ENCODE data around the gene KITLG.
A peak's percentile ranks its signal among the peaks of the same experiment; 100 is the strongest.
"Not testable (repeated sequence)": the region's sequence is repeated elsewhere in the genome, so short reads cannot be mapped to it uniquely, and the experiment has no call there.

Gene KITLG

GRCh38 chr12:88530868-88531267, 49.4 kb downstream of the KITLG start:
- Mint-ChIP-seq H3K4me1 (no peaks in the 10 kb centered on the region), H3K27ac (no peak overlapping the region), H3K4me3 (no peak overlapping the region), H3K36me3 (no peaks in the 10 kb centered on the region), H3K9me3 (peaks cover 3% of the 10 kb centered on the region), H3K27me3 (no peaks in the 10 kb centered on the region)
- no peak for ATAC-seq

DNA sequence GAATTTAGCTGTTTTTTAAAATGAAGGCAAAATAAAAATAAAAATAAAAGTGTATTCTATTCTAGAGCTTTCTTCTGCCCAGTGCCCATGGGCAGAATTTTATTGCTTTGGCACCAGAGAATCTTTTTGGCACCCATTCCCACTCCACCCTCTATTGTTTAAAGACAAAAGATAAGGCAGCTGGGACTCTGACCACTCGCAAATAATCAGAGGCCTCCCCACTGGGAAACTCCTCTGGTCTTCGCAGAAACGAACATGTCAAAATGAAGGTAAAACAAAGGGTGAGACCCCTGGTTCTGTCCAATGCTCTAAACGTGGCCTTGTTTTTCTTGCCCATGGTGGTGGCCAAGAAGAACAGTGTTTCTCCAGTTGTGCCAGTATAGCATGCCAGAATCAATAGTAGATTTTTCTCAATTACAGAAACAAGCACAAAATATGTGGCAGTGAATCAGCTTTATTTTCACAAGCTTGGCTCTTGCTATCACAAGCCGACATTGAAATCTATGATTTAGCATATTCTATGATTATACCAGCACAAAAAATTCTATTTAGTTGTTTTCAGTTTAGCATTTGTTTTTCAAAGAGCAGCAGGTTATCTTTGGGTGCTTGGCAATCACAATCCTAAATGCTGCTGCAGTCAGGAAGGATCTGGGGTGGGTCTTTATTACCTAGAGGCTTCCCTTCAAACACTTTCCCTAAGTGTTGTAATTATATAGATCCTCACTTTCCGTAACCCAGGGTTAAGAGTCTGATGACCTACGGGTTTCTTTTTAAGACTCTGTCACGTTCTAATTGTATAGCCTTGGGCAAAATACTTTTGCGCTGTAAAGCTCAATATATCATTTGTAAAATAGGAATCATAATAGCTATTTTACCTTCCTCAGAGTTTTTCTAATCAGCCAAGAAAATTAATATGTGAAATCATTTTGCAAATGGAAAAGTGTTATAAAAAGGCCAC, 50.5 kb downstream of the KITLG start:
- no peak for ATAC-seq
- peaks cover 2% of the 10 kb centered on the region for H3K9me3 Mint-ChIP-seq
- H3K4me3 Mint-ChIP-seq, result no peak overlapping the region
- no peaks in the 10 kb centered on the region for H3K27me3 Mint-ChIP-seq
- H3K4me1 Mint-ChIP-seq, result no peaks in the 10 kb centered on the region
- no peaks in the 10 kb centered on the region for H3K36me3 Mint-ChIP-seq
- H3K27ac Mint-ChIP-seq, result no peak overlapping the region

DNA sequence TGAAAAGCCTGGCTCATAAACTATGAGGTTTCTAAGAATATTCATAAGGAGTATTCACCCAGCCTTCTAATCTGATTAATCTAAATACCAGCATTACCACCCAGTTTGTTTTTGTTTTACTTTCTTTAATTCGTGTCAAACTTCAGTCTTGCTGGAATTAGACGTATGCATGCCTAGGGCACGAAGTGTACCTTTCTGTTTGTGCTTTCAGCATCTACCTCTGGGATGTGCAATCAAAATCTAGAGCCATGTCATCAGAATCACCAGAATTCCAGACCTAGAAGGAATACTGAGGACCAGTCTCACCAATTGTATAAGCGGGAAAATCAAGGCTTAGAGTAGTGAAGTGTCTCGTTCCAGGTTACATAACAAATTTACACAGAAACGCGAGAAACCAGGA, 57.3 kb downstream of the KITLG start:
- no peak overlapping the region for H3K27ac Mint-ChIP-seq
- H3K9me3 Mint-ChIP-seq, result no peaks in the 10 kb centered on the region
- H3K4me3 Mint-ChIP-seq, result no peak overlapping the region
- H3K4me1 Mint-ChIP-seq, result no peaks in the 10 kb centered on the region
- H3K36me3 Mint-ChIP-seq, result no peaks in the 10 kb centered on the region
- ATAC-seq, result no peak
- no peaks in the 10 kb centered on the region for H3K27me3 Mint-ChIP-seq

DNA sequence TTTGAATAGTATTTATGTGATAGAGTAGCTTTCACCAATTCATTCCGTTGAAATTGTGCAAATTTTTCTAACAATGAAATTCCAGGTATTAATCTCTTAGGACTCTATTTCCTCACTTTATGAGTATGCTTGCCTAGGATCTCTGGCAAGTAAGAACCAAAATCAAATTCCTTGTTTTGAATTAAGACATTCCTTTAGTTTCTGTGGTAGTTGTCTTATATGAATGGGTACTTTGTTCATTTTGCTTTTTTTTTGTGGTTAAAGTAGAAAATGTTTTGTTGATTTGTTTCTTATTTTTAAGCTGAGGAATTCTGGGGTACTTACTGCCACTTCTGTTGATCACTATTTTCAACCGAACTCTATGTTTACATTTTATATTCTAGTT, 59.8 kb downstream of the KITLG start:
- Mint-ChIP-seq H3K9me3 (no peaks in the 10 kb centered on the region), H3K36me3 (no peaks in the 10 kb centered on the region), H3K27ac (no peak overlapping the region), H3K4me3 (no peak overlapping the region), H3K27me3 (no peaks in the 10 kb centered on the region), H3K4me1 (no peaks in the 10 kb centered on the region)
- no peak for ATAC-seq

GRCh38 chr12:88519802-88520435, 60.4 kb downstream of the KITLG start:
- H3K9me3 Mint-ChIP-seq, result no peaks in the 10 kb centered on the region
- H3K4me1 Mint-ChIP-seq, result no peaks in the 10 kb centered on the region
- no peak overlapping the region for H3K27ac Mint-ChIP-seq
- ATAC-seq, result no peak
- H3K36me3 Mint-ChIP-seq, result no peaks in the 10 kb centered on the region
- H3K4me3 Mint-ChIP-seq, result no peak overlapping the region
- no peaks in the 10 kb centered on the region for H3K27me3 Mint-ChIP-seq

GRCh38 chr12:88518863-88519403, 61.3 kb downstream of the KITLG start:
- H3K27me3 Mint-ChIP-seq, result no peaks in the 10 kb centered on the region
- no peak overlapping the region for H3K27ac Mint-ChIP-seq
- no peaks in the 10 kb centered on the region for H3K36me3 Mint-ChIP-seq
- no peaks in the 10 kb centered on the region for H3K4me1 Mint-ChIP-seq
- ATAC-seq, result no peak
- no peaks in the 10 kb centered on the region for H3K9me3 Mint-ChIP-seq
- H3K4me3 Mint-ChIP-seq, result no peak overlapping the region

- H3K4me1 Mint-ChIP-seq, result no peaks in the 10 kb centered on the region
- H3K4me3 Mint-ChIP-seq, result no peak overlapping the region
- H3K36me3 Mint-ChIP-seq, result no peaks in the 10 kb centered on the region
- no peak overlapping the region for H3K27ac Mint-ChIP-seq
- H3K27me3 Mint-ChIP-seq, result no peaks in the 10 kb centered on the region
- no peak for ATAC-seq
- no peaks in the 10 kb centered on the region for H3K9me3 Mint-ChIP-seq
Measured at GRCh38 chr12:88516811-88517210, 63.5 kb downstream of the KITLG start.

- Mint-ChIP-seq H3K27ac (no peak overlapping the region), H3K4me3 (no peak overlapping the region), H3K9me3 (no peaks in the 10 kb centered on the region), H3K4me1 (no peaks in the 10 kb centered on the region), H3K27me3 (no peaks in the 10 kb centered on the region), H3K36me3 (no peaks in the 10 kb centered on the region)
- ATAC-seq, result no peak
Measured at GRCh38 chr12:88510843-88511242, 69.4 kb downstream of the KITLG start.

DNA sequence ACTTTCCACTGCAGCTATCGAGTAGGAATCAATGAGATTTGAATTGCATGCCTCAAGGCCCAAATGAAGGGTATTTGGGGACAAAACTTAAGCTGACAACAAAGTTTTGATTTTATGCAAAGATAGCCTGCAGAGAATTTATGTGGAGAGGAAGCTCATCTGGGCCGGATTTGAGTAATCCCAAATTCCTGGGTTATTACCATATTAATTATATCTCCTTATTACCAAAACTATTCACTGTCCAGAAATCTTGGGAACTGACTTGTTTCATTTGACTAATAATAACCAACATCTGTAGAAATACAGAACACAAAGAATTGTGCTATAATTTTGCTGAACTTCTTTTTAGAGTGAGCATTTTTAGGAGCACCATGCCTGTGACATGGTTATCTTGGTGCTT, 70.4 kb downstream of the KITLG start:
- no peak for ATAC-seq
- Mint-ChIP-seq H3K36me3 (no peaks in the 10 kb centered on the region), H3K27me3 (no peaks in the 10 kb centered on the region), H3K27ac (no peak overlapping the region), H3K4me3 (no peak overlapping the region), H3K4me1 (no peaks in the 10 kb centered on the region), H3K9me3 (no peaks in the 10 kb centered on the region)

- no peak overlapping the region for H3K27ac Mint-ChIP-seq
- no peaks in the 10 kb centered on the region for H3K9me3 Mint-ChIP-seq
- peak; percentile 12 for ATAC-seq
Measured at GRCh38 chr12:88509347-88509746, 70.9 kb downstream of the KITLG start.

DNA sequence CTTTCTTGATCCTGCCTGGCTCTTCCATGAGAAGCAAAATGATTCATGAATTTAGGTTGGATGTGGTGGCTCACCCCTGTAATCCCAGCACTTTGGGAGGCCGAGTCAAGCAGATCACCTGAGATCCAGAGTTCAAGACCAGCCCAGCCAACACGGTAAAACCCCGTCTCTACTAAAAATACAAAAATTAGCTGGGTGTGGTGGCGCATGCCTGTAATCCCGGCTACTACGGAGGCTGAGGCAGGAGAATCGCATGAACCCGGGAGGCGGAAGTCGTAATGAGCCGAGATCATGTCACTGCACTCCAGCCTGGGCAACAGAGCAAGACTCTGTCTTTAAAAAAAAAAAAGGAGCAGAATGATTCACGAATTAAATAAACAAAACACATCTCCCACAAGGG, 72.4 kb downstream of the KITLG start:
- not testable (repeated sequence) for H3K9me3 Mint-ChIP-seq, H3K27ac Mint-ChIP-seq, H3K36me3 Mint-ChIP-seq, H3K4me3 Mint-ChIP-seq, ATAC-seq, H3K27me3 Mint-ChIP-seq, H3K4me1 Mint-ChIP-seq

More at GRCh38 chr12:88509347-88509746, 70.9 kb downstream of the KITLG start:
- Mint-ChIP-seq H3K27me3 (no peaks in the 10 kb centered on the region), H3K4me1 (no peaks in the 10 kb centered on the region), H3K4me3 (no peak overlapping the region), H3K36me3 (no peaks in the 10 kb centered on the region)

DNA sequence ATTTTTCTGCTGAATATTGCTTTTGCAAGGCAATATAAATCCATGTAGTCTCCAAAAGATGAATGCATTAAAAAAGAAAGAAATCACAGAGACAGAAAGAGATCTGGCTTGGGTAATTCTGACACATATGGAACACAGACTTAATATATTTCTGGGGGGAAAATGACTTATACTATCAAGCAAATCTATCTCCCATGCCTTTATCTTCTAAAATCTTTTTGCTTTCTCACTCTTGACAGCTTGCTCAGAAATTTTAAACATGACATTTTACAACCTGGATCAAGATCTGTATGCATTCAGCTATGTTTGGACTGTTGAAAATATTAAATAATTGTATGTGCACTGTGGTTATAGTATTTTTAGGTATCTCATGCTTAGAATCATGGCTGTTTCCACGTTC, 73.0 kb downstream of the KITLG start:
- no peaks in the 10 kb centered on the region for H3K4me1 Mint-ChIP-seq
- no peak overlapping the region for H3K4me3 Mint-ChIP-seq
- no peaks in the 10 kb centered on the region for H3K9me3 Mint-ChIP-seq
- no peak overlapping the region for H3K27ac Mint-ChIP-seq
- ATAC-seq, result no peak
- H3K27me3 Mint-ChIP-seq, result no peaks in the 10 kb centered on the region
- H3K36me3 Mint-ChIP-seq, result no peaks in the 10 kb centered on the region

GRCh38 chr12:88505696-88506095, 74.6 kb downstream of the KITLG start:
- ATAC-seq, result no peak
- Mint-ChIP-seq H3K4me1 (no peaks in the 10 kb centered on the region), H3K9me3 (no peaks in the 10 kb centered on the region), H3K4me3 (no peak overlapping the region), H3K36me3 (no peaks in the 10 kb centered on the region), H3K27ac (no peak overlapping the region), H3K27me3 (no peaks in the 10 kb centered on the region)

- H3K9me3 Mint-ChIP-seq, result no peaks in the 10 kb centered on the region
- no peak overlapping the region for H3K27ac Mint-ChIP-seq
- H3K4me3 Mint-ChIP-seq, result no peak overlapping the region
- no peaks in the 10 kb centered on the region for H3K4me1 Mint-ChIP-seq
- H3K27me3 Mint-ChIP-seq, result no peaks in the 10 kb centered on the region
- no peak for ATAC-seq
- no peaks in the 10 kb centered on the region for H3K36me3 Mint-ChIP-seq
Measured at GRCh38 chr12:88503281-88503703, 77.0 kb downstream of the KITLG start.

DNA sequence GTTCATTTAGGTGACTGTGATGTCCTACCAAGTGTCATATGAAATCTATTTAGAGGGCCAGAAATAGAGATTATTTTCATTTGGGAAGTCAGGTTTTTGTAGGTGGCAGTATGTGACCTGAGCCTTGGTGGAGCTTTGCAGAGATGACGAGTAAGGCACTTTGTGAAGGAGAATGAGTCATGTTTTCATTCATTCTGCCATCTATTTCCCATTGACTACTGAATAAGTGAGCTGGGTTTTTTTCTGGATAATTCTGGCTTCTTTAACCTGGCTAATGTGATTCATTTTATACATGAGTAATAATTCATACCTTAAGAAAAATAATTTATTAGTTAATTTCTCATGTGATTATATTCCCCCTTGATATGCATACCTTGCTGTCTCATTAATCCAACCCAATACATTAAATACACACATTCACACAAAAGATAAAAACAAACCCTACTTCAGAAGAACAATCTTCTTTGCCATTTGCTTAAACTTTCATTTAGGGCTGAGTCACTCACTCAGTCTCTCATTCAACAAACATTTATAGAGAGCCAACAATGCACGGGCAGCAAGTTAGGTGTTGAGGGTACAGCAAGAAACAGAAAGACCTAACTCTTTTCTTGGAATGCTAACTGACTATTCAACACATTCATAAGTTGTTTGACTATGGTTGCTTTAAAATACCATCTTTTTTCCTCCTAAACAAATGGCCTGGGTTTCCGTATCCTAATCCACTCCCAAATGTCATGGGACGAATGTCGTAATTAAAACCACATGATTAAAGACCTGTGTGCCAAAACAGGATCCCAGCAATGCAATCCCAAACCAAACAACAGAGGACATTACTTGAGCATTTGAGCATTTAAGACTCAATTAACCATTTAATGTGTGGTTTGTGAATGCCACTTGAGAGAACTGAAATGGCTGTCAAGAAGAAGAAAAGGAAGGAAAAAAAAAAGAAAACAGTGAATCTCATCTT, 78.0 kb downstream of the KITLG start:
- H3K27me3 Mint-ChIP-seq, result no peaks in the 10 kb centered on the region
- no peaks in the 10 kb centered on the region for H3K4me1 Mint-ChIP-seq
- no peaks in the 10 kb centered on the region for H3K36me3 Mint-ChIP-seq
- no peak for ATAC-seq
- H3K9me3 Mint-ChIP-seq, result no peaks in the 10 kb centered on the region
- H3K4me3 Mint-ChIP-seq, result no peak overlapping the region
- H3K27ac Mint-ChIP-seq, result no peak overlapping the region

Measured in stimulated activated memory B cell treated with anti-CD40 and anti-IgM and Interleukin-4, amounts not matched to agents 10 μg/mL and 1 μg/mL and 100 μg/mL, for 72 hours (primary cell).